Breast epithelium (tissue), 3 donors: ENCODE data around the gene ENDOV.

Experiments used
- POLR2A ChIP-seq: fragments of 450-650 bp; IDR thresholded peaks from one replicate; pipeline ENCODE4 v1.6.1; 2016; ENCODE audit warnings: antibody characterized with exemption, mild to moderate bottlenecking, moderate library complexity
- POLR2AphosphoS5 ChIP-seq, 3 donors: sonication (generic); formaldehyde crosslinking; IDR thresholded peaks; one replicate each; pipeline ENCODE4 v1.6.1; 2017; ENCODE audit warnings: antibody characterized with exemption in 3 of 3
- TF ChIP-seq, protein P1 (sequence below), 3 donors: fragments of 450-650 bp; IDR thresholded peaks; one replicate each; pipeline ENCODE4 v1.5.1; 2016 to 2017; ENCODE audit warnings: antibody characterized with exemption in 3 of 3, mild to moderate bottlenecking in 3 of 3, moderate library complexity in 3 of 3

DNA sequence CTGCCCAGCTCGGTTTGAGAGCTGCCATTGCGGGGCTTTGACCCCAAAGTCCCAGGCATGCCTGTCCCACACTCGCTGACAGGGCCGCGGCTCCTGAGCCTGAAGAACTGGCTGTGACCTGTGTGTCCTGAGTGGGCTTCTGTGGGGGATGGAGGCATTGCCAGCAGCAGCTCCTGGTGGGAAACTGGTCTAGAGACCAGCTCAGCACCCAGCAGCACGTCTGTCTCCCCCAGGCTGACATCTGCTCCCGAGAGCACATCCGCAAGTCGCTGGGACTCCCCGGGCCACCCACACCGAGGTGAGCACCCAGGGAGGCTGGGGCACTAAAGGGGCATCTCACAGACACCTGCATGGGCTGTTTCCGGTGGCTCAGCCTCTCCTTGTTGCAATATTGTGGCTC lies 13.4 kb downstream of the ENDOV start:
- TF ChIP-seq, protein P1, sequence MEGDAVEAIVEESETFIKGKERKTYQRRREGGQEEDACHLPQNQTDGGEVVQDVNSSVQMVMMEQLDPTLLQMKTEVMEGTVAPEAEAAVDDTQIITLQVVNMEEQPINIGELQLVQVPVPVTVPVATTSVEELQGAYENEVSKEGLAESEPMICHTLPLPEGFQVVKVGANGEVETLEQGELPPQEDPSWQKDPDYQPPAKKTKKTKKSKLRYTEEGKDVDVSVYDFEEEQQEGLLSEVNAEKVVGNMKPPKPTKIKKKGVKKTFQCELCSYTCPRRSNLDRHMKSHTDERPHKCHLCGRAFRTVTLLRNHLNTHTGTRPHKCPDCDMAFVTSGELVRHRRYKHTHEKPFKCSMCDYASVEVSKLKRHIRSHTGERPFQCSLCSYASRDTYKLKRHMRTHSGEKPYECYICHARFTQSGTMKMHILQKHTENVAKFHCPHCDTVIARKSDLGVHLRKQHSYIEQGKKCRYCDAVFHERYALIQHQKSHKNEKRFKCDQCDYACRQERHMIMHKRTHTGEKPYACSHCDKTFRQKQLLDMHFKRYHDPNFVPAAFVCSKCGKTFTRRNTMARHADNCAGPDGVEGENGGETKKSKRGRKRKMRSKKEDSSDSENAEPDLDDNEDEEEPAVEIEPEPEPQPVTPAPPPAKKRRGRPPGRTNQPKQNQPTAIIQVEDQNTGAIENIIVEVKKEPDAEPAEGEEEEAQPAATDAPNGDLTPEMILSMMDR (IDR thresholded peaks at IDR 0.05) = no peak
- TF ChIP-seq POLR2A (no peak), POLR2AphosphoS5 (IDR thresholded peaks at IDR 0.05) (no peak)
